Endometrial microvascular endothelial cells (primary cell): ENCODE measurements around the gene MEN1. TPM values are rescaled to one million over a fixed set of nuclear protein-coding genes. Genes with fewer than 3 reads are reported as not detected.
"Not testable (repeated sequence)": the region's sequence is repeated elsewhere in the genome, so short reads cannot be mapped to it uniquely, and the experiment has no call there.

Experiments used
- in situ Hi-C: cut with HindIII; loops from 2 replicates; pipeline ENCODE4 v1.10.0; 2017; ENCODE audit warnings: low sequenced_read_pairs, low pct_unique_long_range_greater_than_20kb; ENCODE audit errors: inconsistent ontology term
- total RNA-seq: library from RNA; depleted of rRNA; stranded (reverse); fragments of >200 nt; gene quantifications from one replicate; pipeline ENCODE4 v1.2.3, GENCODE V29; 2015; ENCODE audit errors: inconsistent ontology term

The MEN1 gene
- total RNA-seq, 1 donor from 2014 or later = 34.0 TPM

GRCh38 chr11:64835616-64836447 lies 25.5 kb upstream of the MEN1 start:
- in situ Hi-C loops = no loop called here

GRCh38 chr11:64834723-64835615 lies 24.6 kb upstream of the MEN1 start:
- in situ Hi-C loops = no loop called here

GRCh38 chr11:64834031-64834722 lies 23.8 kb upstream of the MEN1 start:
- in situ Hi-C loops = no loop called here

- in situ Hi-C loops = no loop called here
Measured at GRCh38 chr11:64833509-64833908, 23.2 kb upstream of the MEN1 start.

- in situ Hi-C loops = no loop called here
Measured at GRCh38 chr11:64833198-64833502, 22.8 kb upstream of the MEN1 start.

- in situ Hi-C loops = no loop called here
Measured at GRCh38 chr11:64832467-64833197, 22.3 kb upstream of the MEN1 start.

GRCh38 chr11:64831411-64831891 lies 21.1 kb upstream of the MEN1 start:
- in situ Hi-C loops = no loop called here

- in situ Hi-C loops = no loop called here
Measured at GRCh38 chr11:64829536-64830251, 19.3 kb upstream of the MEN1 start.

GRCh38 chr11:64827451-64827839 lies 17.1 kb upstream of the MEN1 start:
- in situ Hi-C loops = no loop called here

GRCh38 chr11:64826578-64827450 lies 16.5 kb upstream of the MEN1 start:
- in situ Hi-C loops = no loop called here

GRCh38 chr11:64826062-64826461 lies 15.7 kb upstream of the MEN1 start:
- in situ Hi-C loops = no loop called here

GRCh38 chr11:64823568-64824119 lies 13.3 kb upstream of the MEN1 start:
- in situ Hi-C loops = no loop called here

GRCh38 chr11:64817476-64817875 lies 7.1 kb upstream of the MEN1 start:
- in situ Hi-C loops = no loop called here

GRCh38 chr11:64815433-64815832 lies 5.1 kb upstream of the MEN1 start:
- in situ Hi-C loops = not testable (repeated sequence)

GRCh38 chr11:64814712-64815187 lies 4.4 kb upstream of the MEN1 start:
- in situ Hi-C loops = no loop called here

GRCh38 chr11:64813826-64814225 lies 3.5 kb upstream of the MEN1 start:
- in situ Hi-C loops = no loop called here

- in situ Hi-C loops = no loop called here
Measured at GRCh38 chr11:64810891-64811272, 531 bp upstream of the MEN1 start.
